ENCODE measurements around the gene RPN1. TPM values are rescaled to one million over a fixed set of nuclear protein-coding genes. Genes with fewer than 3 reads are reported as not detected.

Gene RPN1
- total and polyA plus RNA-seq, 10 of the 15 experiments (the other 5 are each of a cell fraction or from before 2014, with no cell fraction given) = 56.1 to 266 (median 157) TPM

DNA sequence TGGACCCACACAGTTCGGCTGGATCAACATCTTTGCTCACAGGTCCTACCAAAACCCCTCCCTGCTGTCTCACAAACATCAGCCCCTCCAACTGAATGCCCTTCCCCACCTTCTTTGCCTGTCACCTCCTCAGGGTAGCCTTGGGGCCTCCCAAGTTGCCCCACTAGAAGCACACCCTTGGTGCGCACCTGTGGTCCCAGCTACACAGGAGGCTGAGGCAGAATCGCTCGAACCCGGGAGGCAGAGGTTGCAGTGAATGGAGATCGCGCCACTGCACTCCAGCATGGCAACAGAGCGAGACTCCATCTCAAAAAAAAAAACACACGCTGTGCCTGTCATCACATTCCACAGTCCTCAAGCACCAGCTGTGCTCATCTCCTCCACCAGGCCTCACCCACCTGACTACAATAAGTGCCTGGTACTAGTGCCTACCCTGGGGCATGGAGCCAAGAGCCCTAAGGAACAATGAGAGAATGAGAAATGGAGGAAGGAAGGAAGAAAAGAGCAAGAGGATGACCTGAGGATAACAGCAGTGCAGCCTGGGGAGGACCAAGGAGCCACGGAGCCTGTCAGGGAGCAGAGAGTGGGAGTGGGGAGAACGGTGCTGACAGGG is 26.0 kb downstream of the RPN1 start:
- no peaks in the 10 kb centered on the region for H3K79me2 ChIP-seq (ENCODE audit: control insufficient read depth, insufficient read depth, low read length)

More for the DNA sequence above, 26.0 kb downstream of the RPN1 start:
- no peak overlapping the region for H3K4me3 ChIP-seq
- no peak for DNase-seq (ENCODE audit: low read depth, low spot score)
- 91% methylated on average over 11 of the region's 11 CpGs for WGBS (ENCODE audit: insufficient coverage, insufficient replicate concordance, low lambda C conversion rate, missing lambda C conversion rate)
- no peak for FAIRE-seq
- H3K9ac ChIP-seq (ENCODE audit: control insufficient read depth, insufficient read depth, low read length) = no peak overlapping the region
- ChIA-PET POLR2A (no interaction called here), SMC1A (ENCODE audit: uncharacterized antibody, unreplicated experiment) (no interaction called here), CTCF (no interaction called here), RAD21 (ENCODE audit: unreplicated experiment) (no interaction called here)
- no peak overlapping the region for H2AFZ ChIP-seq (ENCODE audit: control insufficient read depth, low read depth, low read length)
- in situ Hi-C loops (cut with MboI) = loop anchor here (25.0 kb wide), 1 partner anchor 537 kb away; no protein-coding TSS in a partner anchor
- H3K9me3 ChIP-seq (replicated peaks; ENCODE audit: control insufficient read depth, insufficient read depth, low read length) = no peaks in the 10 kb centered on the region
- H3K36me3 ChIP-seq (ENCODE audit: control insufficient read depth in 2 of 2, insufficient read depth in 2 of 2, low read length in 1 of 2) = peaks cover 41 to 46% of the 10 kb centered on the region in 2 experiments
- no peak overlapping the region for H3K27ac ChIP-seq (ENCODE audit: control insufficient read depth, insufficient read depth)
- no peaks in the 10 kb centered on the region for H4K20me1 ChIP-seq (ENCODE audit: control insufficient read depth, insufficient read depth)
- ATAC-seq = no peak
- no TSS peak for BruUV-seq (replicated peaks)
- TF ChIP-seq, protein P1, sequence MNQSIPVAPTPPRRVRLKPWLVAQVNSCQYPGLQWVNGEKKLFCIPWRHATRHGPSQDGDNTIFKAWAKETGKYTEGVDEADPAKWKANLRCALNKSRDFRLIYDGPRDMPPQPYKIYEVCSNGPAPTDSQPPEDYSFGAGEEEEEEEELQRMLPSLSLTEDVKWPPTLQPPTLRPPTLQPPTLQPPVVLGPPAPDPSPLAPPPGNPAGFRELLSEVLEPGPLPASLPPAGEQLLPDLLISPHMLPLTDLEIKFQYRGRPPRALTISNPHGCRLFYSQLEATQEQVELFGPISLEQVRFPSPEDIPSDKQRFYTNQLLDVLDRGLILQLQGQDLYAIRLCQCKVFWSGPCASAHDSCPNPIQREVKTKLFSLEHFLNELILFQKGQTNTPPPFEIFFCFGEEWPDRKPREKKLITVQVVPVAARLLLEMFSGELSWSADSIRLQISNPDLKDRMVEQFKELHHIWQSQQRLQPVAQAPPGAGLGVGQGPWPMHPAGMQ (IDR thresholded peaks at IDR 0.05; ENCODE audit: borderline replicate concordance) = no peak
- no peak for TF ChIP-seq SREBF2 (IDR thresholded peaks at IDR 0.05; ENCODE audit: low read length)
- TF ChIP-seq IRF4 (IDR thresholded peaks at IDR 0.05; ENCODE audit: low read depth, low read length) = no peak
- TF ChIP-seq SMARCA5 (IDR thresholded peaks at IDR 0.05) = no peak
- no peak for TF ChIP-seq MXI1 (IDR thresholded peaks at IDR 0.05; ENCODE audit: low read depth, low read length)
- no peak for TF ChIP-seq DPF2 (IDR thresholded peaks at IDR 0.05)
- TF ChIP-seq ZNF274 (IDR thresholded peaks at IDR 0.05; ENCODE audit: insufficient read depth, insufficient read length) = no peak
- no peak for TF ChIP-seq CEBPB (IDR thresholded peaks at IDR 0.05; ENCODE audit: borderline replicate concordance in 1 of 2, low read depth in 2 of 2, low read length in 2 of 2)
- TF ChIP-seq, protein P2, sequence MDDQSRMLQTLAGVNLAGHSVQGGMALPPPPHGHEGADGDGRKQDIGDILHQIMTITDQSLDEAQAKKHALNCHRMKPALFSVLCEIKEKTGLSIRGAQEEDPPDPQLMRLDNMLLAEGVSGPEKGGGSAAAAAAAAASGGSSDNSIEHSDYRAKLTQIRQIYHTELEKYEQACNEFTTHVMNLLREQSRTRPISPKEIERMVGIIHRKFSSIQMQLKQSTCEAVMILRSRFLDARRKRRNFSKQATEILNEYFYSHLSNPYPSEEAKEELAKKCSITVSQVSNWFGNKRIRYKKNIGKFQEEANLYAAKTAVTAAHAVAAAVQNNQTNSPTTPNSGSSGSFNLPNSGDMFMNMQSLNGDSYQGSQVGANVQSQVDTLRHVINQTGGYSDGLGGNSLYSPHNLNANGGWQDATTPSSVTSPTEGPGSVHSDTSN (IDR thresholded peaks at IDR 0.05; ENCODE audit: insufficient replicate concordance, low read depth, low read length) = no peak
- no peak for TF ChIP-seq CREB1 (IDR thresholded peaks at IDR 0.05; ENCODE audit: low read depth)
- no peaks in the 10 kb centered on the region for H3K27me3 ChIP-seq (replicated peaks in 1 of 2; ENCODE audit: control insufficient read depth in 2 of 2, insufficient read depth in 2 of 2, low read length in 1 of 2)
- no peak overlapping the region for H3K4me2 ChIP-seq (ENCODE audit: control insufficient read depth, insufficient read depth)
- H3K4me1 ChIP-seq (ENCODE audit: control insufficient read depth, insufficient read depth, low read length) = no peaks in the 10 kb centered on the region; the same call in 1 of the 2 replicates
- intact Hi-C loops (cut with micrococcal nuclease; ENCODE audit: unreplicated experiment) = no loop called here

Measured in GM12878 (cell line).